Measurements from ENCODE around the gene ZFP57. TPM values are rescaled to one million over a fixed set of nuclear protein-coding genes. Genes with fewer than 3 reads are reported as not detected.

Gene ZFP57
- total RNA-seq, 1 experiment from 2014 or later, result not detected

- BruUV-seq (replicated peaks), result no TSS peak
- no peak overlapping the region for H3K27ac ChIP-seq (ENCODE audit: low read depth, low read length, poor library complexity, severe bottlenecking)
- intact Hi-C loops (cut with micrococcal nuclease; ENCODE audit: unreplicated experiment), result loop anchor here (2.0 kb wide), 1 partner anchor 49 kb away; no protein-coding TSS in a partner anchor
- H3K4me1 ChIP-seq (ENCODE audit: insufficient read depth, low read length, poor library complexity, severe bottlenecking), result no peaks in the 10 kb centered on the region
- no peaks in the 10 kb centered on the region for H3K36me3 ChIP-seq (ENCODE audit: insufficient read depth, low read length, poor library complexity, severe bottlenecking)
- H3K9me3 ChIP-seq (ENCODE audit: low read depth, low read length, poor library complexity, severe bottlenecking), result no peaks in the 10 kb centered on the region
- peak; percentile 53 for DNase-seq (ENCODE audit: low spot score)
- CTCF ChIA-PET, result interaction anchor here (1.0 to 1.1 kb wide), 2 partner anchors 14 to 48 kb away, joined by 4 to 12 read pairs; no protein-coding TSS in a partner anchor
- H3K27me3 ChIP-seq (replicated peaks; ENCODE audit: insufficient read depth, low read depth, low read length, poor library complexity), result no peaks in the 10 kb centered on the region
- TF ChIP-seq CTCF (conservative IDR thresholded peaks at IDR 0.05; ENCODE audit: low read depth, low read length), result peak; percentile 74
- TF ChIP-seq EZH2 (IDR thresholded peaks at IDR 0.05; ENCODE audit: borderline replicate concordance, low read depth, low read length, poor library complexity, severe bottlenecking), result no peak
- POLR2A ChIA-PET (ENCODE audit: low non-redundant PET), result interaction anchor here (0.8 kb wide), 1 partner anchor 65 kb away, joined by 3 read pairs; no protein-coding TSS in a partner anchor
- no peak overlapping the region for H3K4me3 ChIP-seq (ENCODE audit: low read depth, low read length, poor library complexity, severe bottlenecking)
Measured at GRCh38 chr6:29647927-29648642, 32.9 kb downstream of the ZFP57 start.

GRCh38 chr6:29641430-29642148, 39.4 kb downstream of the ZFP57 start:
- no peaks in the 10 kb centered on the region for H3K4me1 ChIP-seq (ENCODE audit: insufficient read depth, low read length, poor library complexity, severe bottlenecking)
- POLR2A ChIA-PET (ENCODE audit: low non-redundant PET), result interaction anchor here (0.5 kb wide), 1 partner anchor 44 kb away, joined by 3 read pairs; no protein-coding TSS in a partner anchor
- H3K9me3 ChIP-seq (ENCODE audit: low read depth, low read length, poor library complexity, severe bottlenecking), result no peaks in the 10 kb centered on the region
- H3K27ac ChIP-seq (ENCODE audit: low read depth, low read length, poor library complexity, severe bottlenecking), result no peak overlapping the region
- no peaks in the 10 kb centered on the region for H3K27me3 ChIP-seq (replicated peaks; ENCODE audit: insufficient read depth, low read depth, low read length, poor library complexity)
- intact Hi-C loops (cut with micrococcal nuclease; ENCODE audit: unreplicated experiment), result no loop called here
- CTCF ChIA-PET, result interaction anchor here (0.5 to 1.2 kb wide), 4 partner anchors 8 to 13 kb away, joined by 3 to 8 read pairs (median 4); no protein-coding TSS in a partner anchor
- no peaks in the 10 kb centered on the region for H3K36me3 ChIP-seq (ENCODE audit: insufficient read depth, low read length, poor library complexity, severe bottlenecking)
- TF ChIP-seq CTCF (conservative IDR thresholded peaks at IDR 0.05; ENCODE audit: low read depth, low read length) (no peak), EZH2 (IDR thresholded peaks at IDR 0.05; ENCODE audit: borderline replicate concordance, low read depth, low read length, poor library complexity, severe bottlenecking) (no peak)
- no peak overlapping the region for H3K4me3 ChIP-seq (ENCODE audit: low read depth, low read length, poor library complexity, severe bottlenecking)
- BruUV-seq (replicated peaks), result no TSS peak
- no peak for DNase-seq (ENCODE audit: low spot score)

- no peaks in the 10 kb centered on the region for H3K27me3 ChIP-seq (replicated peaks; ENCODE audit: insufficient read depth, low read depth, low read length, poor library complexity)
- no peaks in the 10 kb centered on the region for H3K9me3 ChIP-seq (ENCODE audit: low read depth, low read length, poor library complexity, severe bottlenecking)
- no peak for TF ChIP-seq EZH2 (IDR thresholded peaks at IDR 0.05; ENCODE audit: borderline replicate concordance, low read depth, low read length, poor library complexity, severe bottlenecking)
- no peak for TF ChIP-seq CTCF (conservative IDR thresholded peaks at IDR 0.05; ENCODE audit: low read depth, low read length)
- no peak for DNase-seq (ENCODE audit: low spot score)
- no peaks in the 10 kb centered on the region for H3K36me3 ChIP-seq (ENCODE audit: insufficient read depth, low read length, poor library complexity, severe bottlenecking)
- no TSS peak for BruUV-seq (replicated peaks)
- CTCF ChIA-PET, result no interaction called here
- POLR2A ChIA-PET (ENCODE audit: low non-redundant PET), result no interaction called here
- peaks cover 7% of the 10 kb centered on the region for H3K4me1 ChIP-seq (ENCODE audit: insufficient read depth, low read length, poor library complexity, severe bottlenecking)
- H3K4me3 ChIP-seq (ENCODE audit: low read depth, low read length, poor library complexity, severe bottlenecking), result no peak overlapping the region
- intact Hi-C loops (cut with micrococcal nuclease; ENCODE audit: unreplicated experiment), result no loop called here
- no peak overlapping the region for H3K27ac ChIP-seq (ENCODE audit: low read depth, low read length, poor library complexity, severe bottlenecking)
Measured at GRCh38 chr6:29637247-29637646, 43.7 kb downstream of the ZFP57 start.

Data from A673 (cell line).